HG03196 (cell line): ENCODE results near the gene PCDHA1.
"Not testable (repeated sequence)": the region's sequence is repeated elsewhere in the genome, so short reads cannot be mapped to it uniquely, and the experiment has no call there.

ENCODE experiments used
- ATAC-seq: cut with Tn5 transposase; IDR thresholded peaks from one replicate; pipeline ENCODE4 v1.9.1; 2021; ENCODE audit not compliant: unreplicated experiment

The PCDHA1 gene

DNA sequence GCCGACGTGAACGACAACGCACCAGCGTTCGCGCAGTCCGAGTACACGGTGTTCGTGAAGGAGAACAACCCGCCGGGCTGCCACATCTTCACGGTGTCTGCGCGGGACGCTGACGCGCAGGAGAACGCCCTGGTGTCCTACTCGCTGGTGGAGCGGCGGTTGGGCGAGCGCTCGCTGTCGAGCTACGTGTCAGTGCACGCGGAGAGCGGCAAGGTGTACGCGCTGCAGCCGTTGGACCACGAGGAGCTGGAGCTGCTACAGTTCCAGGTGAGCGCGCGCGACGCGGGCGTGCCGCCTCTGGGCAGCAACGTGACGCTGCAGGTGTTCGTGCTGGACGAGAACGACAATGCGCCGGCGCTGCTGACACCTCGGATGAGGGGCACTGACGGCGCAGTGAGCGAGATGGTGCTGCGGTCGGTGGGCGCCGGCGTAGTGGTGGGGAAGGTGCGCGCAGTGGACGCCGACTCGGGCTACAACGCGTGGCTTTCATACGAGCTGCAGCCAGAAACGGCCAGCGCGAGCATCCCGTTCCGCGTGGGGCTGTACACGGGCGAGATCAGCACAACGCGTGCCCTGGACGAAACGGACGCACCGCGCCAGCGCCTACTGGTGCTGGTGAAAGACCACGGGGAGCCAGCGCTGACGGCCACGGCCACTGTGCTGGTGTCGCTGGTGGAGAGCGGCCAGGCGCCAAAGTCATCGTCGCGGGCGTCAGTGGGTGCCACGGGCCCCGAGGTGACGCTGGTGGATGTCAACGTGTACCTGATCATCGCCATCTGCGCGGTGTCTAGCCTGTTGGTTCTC is 64.1 kb downstream of the PCDHA1 start:
- not testable (repeated sequence) for ATAC-seq

GRCh38 chr5:140855772-140856674 is 70.1 kb downstream of the PCDHA1 start, which contains the start of gene PCDHA10:
Gene PCDHA10, plus strand, starts transcription at chr5:140855897. Its CDS starts 152 bp downstream, at chr5:140856049.
- ATAC-seq, result no peak

GRCh38 chr5:140857177-140857986 is 71.4 kb downstream of the PCDHA1 start:
- ATAC-seq, result no peak

GRCh38 chr5:140857987-140858240 is 72.0 kb downstream of the PCDHA1 start:
- ATAC-seq, result no peak

- ATAC-seq, result no peak
These were observed 76.7 kb downstream of the PCDHA1 start for GRCh38 chr5:140862441-140863295.

- no peak for ATAC-seq
These were observed 83.0 kb downstream of the PCDHA1 start, which contains the start of gene PCDHA11 for GRCh38 chr5:140868721-140869554. Gene PCDHA11, plus strand, starts transcription at chr5:140868957. Its CDS starts 147 bp downstream, at chr5:140869104.

- ATAC-seq, result no peak
These were observed 83.6 kb downstream of the PCDHA1 start for GRCh38 chr5:140869555-140869886.

DNA sequence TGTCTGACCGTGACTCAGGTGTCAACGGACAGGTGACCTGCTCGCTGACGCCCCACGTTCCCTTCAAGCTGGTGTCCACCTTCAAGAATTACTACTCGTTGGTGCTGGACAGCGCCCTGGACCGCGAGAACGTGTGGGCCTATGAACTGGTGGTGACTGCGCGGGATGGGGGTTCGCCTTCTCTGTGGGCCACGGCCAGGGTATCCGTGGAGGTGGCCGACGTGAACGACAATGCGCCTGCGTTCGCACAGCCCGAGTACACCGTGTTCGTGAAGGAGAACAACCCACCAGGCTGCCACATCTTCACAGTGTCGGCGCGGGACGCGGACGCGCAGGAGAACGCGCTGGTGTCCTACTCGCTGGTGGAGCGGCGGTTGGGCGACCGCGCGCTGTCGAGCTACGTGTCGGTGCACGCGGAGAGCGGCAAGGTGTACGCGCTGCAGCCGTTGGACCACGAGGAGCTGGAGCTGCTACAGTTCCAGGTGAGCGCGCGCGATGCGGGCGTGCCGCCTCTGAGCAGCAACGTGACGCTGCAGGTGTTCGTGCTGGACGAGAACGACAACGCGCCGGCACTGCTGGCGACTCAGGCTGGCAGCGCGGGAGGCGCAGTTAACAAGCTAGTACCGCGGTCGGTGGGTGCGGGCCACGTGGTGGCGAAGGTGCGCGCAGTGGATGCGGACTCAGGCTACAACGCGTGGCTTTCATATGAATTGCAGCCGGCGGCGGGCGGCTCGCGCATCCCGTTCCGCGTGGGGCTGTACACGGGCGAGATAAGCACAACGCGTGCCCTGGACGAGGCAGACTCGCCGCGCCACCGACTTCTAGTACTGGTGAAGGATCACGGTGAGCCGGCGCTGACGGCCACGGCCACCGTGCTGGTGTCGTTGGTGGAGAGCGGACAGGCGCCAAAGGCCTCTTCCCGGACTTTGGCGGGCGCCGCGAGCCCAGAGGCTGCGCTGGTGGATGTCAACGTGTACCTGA is 84.6 kb downstream of the PCDHA1 start:
- no peak for ATAC-seq

DNA sequence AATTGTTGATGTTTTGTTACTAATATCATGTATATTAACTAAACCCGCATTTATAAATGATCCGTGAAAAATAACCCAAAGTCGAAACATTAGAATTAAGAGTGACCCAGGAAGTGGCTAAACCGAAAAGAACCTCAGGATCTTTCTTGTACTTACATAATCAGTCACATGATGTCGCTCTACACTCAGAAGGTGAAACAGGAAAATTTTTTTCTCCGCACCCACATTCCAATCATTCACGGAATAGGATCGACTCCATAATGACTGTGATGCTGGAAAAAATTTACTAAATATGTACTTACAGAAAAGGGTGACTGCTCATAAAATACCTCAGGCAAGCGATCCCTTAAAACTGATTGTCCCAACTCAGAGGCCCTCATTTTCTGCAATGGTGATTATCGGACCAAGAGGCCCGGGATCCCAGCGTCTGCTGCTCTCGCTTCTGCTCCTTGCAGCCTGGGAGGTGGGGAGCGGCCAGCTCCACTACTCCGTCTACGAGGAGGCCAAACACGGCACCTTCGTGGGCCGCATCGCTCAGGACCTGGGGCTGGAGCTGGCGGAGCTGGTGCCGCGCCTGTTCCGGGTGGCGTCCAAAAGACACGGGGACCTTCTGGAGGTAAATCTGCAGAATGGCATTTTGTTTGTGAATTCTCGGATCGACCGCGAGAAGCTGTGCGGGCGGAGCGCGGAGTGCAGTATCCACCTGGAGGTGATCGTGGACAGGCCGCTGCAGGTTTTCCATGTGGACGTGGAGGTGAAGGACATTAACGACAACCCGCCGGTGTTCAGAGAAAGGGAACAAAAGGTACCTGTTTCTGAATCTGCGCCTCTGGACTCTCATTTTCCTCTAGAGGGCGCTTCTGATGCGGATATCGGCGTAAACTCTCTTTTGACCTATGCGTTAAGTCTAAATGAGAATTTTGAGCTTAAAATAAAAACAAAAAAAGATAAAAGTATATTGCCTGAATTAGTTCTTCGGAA is 89.4 kb downstream of the PCDHA1 start, which contains the start of gene PCDHA12:
Gene PCDHA12 (plus strand): TSS at position 224 of the 981 bp plus-strand sequence. CDS start 165 bp downstream, at position 389.
- ATAC-seq, result no peak

- not testable (repeated sequence) for ATAC-seq
These were observed 90.8 kb downstream of the PCDHA1 start for GRCh38 chr5:140876541-140877261.

GRCh38 chr5:140877262-140877581 is 91.3 kb downstream of the PCDHA1 start:
- no peak for ATAC-seq

GRCh38 chr5:140881889-140882590 is 96.1 kb downstream of the PCDHA1 start, which contains the start of gene PCDHA13:
Gene PCDHA13, plus strand, starts transcription at chr5:140882124. Its CDS starts 145 bp downstream, at chr5:140882269.
- no peak for ATAC-seq

GRCh38 chr5:140882591-140882899 is 96.6 kb downstream of the PCDHA1 start:
- ATAC-seq, result no peak

DNA sequence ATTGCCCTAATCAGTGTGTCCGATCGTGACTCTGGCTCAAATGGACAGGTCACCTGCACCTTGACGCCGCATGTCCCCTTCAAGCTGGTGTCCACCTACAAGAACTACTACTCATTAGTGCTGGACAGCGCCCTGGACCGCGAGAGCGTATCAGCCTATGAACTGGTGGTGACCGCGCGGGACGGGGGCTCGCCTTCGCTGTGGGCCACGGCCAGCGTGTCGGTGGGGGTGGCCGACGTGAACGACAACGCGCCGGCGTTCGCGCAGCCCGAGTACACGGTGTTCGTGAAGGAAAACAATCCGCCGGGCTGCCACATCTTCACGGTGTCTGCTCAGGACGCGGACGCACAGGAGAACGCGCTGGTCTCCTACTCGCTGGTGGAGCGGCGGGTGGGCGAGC is 97.4 kb downstream of the PCDHA1 start:
- no peak for ATAC-seq

DNA sequence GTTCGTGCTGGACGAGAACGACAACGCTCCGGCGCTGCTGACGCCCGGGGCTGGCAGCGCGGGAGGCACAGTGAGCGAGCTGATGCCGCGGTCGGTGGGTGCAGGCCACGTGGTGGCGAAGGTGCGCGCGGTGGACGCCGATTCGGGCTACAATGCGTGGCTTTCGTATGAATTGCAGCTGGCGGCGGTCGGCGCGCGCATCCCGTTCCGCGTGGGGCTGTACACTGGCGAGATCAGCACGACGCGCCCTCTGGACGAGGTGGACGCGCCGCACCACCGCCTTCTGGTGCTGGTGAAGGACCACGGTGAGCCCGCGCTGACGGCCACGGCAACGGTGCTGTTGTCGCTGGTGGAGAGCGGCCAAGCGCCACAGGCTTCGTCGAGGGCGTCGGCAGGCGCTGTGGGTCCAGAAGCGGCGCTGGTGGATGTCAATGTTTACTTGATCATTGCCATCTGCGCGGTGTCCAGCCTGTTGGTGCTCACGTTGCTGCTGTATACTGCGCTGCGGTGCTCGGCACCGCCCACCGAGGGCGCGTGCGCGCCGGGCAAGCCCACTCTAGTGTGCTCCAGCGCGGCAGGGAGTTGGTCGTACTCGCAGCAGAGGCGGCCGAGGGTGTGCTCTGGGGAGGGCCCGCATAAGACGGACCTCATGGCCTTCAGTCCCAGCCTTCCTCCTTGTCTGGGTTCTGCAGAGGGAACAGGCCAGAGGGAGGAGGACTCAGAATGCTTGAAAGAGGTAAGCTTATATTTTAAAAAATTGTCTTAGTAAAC is 98.2 kb downstream of the PCDHA1 start:
- no peak for ATAC-seq
